Stimulated activated CD8-positive, alpha-beta memory T cell treated with anti-CD3 and anti-CD28 coated beads, Interleukin-15, amount 100 ng/mL, for 1 hour (primary cell): ENCODE measurements around the gene SLC25A26.
"Not testable (repeated sequence)": the region's sequence is repeated elsewhere in the genome, so short reads cannot be mapped to it uniquely, and the experiment has no call there.

Experiments used
- DNase-seq: peaks from one replicate; pipeline ENCODE4 v3.0.0-alpha.2; 2020; ENCODE audit warnings: low read depth

The SLC25A26 gene, protein sequence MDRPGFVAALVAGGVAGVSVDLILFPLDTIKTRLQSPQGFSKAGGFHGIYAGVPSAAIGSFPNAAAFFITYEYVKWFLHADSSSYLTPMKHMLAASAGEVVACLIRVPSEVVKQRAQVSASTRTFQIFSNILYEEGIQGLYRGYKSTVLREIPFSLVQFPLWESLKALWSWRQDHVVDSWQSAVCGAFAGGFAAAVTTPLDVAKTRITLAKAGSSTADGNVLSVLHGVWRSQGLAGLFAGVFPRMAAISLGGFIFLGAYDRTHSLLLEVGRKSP

GRCh38 chr3:66220602-66221377 lies at the start of gene SLC25A26:
SLC25A26 (plus strand) TSS chr3:66221001; CDS start chr3:66221095, 94 bp downstream.
- DNase-seq = peak; percentile 96

- no peak for DNase-seq
These were observed 48.4 kb upstream of the SLC25A26 start for GRCh38 chr3:66172394-66172793.

DNA sequence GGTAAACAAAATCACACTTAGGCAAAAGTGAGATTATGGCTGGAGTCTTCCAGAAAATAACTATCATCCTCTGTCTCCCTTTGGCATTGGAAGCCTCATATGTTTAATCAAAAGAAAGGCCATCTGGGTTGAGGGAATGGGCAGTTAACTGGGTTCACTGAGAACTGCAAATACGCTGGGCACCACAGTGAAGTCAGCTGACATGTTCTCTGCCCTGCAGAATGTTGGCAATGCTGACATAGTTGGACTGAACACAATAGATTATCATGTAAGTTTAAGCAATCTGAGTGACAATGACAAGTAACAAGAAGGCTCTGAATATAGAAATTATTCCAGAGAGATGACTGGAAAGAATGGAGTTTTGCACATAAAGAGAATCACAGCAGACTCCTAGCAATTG lies 43.8 kb upstream of the SLC25A26 start:
- DNase-seq = no peak

- DNase-seq = no peak
These were observed 42.6 kb upstream of the SLC25A26 start for GRCh38 chr3:66178206-66178605.

DNA sequence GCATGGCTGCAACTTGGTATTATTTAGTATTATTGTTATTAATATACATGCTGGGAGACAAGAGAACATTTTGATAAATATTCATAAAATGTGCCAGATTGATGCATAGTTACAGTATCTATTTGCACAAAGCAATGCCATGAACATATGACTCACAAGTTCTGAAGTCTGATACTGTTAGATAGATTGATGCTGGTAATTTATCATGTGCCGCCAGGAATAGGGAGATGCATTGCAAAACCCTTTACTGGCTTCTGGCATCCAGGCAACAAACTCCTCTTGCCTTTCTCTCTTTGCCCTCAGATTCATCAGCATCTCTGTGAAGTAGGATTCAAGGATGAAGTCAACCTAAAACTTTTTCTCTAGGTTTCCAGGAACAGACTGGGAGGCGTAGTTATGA lies 41.0 kb upstream of the SLC25A26 start:
- no peak for DNase-seq

DNA sequence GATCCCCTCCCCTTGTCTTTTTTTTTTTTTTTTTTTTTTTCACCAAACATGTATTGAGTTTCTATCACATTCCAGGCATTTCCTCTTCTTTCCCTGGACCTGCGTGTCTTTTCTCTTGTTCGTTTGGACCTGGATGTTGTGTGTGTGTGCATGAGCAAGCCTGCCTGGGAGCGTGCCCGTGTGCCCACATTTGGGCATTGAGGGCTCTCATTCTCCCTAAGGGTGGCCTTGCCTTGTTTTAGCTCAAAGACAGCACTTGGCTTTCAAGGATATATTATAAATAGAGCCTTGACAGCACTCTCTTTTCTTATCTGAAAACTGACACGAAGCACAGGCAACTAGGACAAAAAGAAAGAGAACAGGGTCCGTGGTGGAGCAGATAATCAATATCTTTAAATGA lies 39.0 kb upstream of the SLC25A26 start:
- no peak for DNase-seq

DNA sequence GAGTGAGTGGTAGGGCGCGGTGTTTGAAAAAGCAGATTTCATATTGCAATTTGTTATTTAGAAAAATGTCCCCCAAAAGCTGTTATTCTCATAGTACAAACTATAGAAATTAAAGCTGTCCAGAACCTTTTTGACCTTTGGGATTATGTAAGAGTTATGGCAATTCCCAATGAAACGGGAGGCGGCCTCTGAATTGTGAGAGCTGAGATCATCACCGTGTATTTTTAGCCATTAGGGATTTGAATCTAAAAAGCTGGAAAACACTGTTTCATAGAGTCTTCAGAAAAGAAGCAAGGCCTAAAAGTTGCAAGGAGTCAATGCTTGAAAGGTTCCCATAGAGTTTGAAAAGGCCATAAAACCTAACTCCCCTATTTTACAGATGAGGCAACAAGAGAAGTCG lies 38.6 kb upstream of the SLC25A26 start:
- DNase-seq = no peak

GRCh38 chr3:66186545-66186944 lies 34.3 kb upstream of the SLC25A26 start:
- no peak for DNase-seq

DNA sequence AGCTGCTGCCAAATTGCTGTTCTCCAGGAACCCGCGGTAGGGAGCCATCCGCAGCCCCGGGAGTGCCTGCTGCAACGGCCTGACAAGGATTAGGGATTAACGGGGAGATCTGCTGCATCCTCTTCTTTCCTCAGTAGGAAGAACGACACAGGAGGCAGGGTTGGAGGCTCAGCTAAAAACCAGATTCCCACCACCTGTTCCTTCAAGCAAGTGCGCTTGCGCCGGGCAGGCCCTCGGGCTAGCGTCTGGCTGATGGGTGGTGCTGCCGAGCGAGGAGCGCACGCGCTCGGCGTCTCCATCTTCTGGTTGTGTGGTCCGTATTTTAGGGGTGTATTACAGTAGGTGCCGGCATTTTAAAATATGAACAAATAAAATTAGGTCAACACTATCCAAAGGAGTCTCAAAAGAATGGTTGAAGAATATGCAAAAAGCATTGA lies 25.4 kb upstream of the SLC25A26 start:
- no peak for DNase-seq

DNA sequence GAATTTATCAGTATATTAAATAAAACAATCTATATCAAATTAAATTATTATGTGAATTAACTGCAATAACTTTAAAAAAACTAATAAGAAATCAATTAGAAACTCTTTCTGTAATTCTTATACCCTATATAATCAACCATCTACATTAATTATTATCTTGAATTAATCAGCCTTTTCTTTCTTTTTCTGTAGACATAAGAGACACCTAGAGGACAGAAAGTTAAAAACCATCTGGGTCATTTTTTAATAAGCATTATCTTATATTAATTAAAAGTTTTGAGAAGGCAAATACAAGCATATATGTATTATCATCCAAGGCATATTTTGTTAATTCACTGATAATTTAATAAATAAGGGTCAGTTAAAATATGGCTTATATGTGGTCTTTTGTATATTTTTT lies 24.2 kb upstream of the SLC25A26 start:
- no peak for DNase-seq

DNA sequence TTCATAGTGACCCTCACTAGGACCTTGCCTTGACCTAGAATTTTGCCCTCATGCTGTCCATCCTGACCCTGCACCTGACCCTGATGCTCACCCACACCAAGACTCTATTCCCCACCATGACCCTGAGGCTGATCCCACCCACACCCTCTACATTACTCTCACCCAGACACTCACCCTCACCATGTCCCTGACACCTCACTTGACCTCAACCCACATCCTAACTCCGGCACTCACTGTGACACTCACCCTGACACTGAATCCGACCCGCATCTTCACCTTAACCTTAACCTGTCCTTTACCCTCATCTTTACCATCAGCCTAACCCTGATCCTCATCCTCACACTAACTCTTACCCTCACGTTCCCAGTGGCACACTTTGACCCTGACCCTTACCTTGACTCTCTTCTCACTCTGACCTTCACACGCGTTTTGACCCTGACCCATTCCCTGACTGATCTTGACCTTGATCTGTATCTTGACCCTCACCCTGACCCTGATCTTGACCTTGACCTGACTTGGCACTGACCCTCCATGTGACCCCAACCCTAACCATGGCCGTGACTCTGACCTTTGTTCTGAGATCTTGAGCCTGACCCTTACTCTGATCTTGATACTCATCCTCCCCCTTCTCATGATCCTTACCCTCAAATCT lies 22.2 kb upstream of the SLC25A26 start:
- DNase-seq = no peak

- no peak for DNase-seq
These were observed 21.7 kb upstream of the SLC25A26 start for GRCh38 chr3:66199089-66199473.

DNA sequence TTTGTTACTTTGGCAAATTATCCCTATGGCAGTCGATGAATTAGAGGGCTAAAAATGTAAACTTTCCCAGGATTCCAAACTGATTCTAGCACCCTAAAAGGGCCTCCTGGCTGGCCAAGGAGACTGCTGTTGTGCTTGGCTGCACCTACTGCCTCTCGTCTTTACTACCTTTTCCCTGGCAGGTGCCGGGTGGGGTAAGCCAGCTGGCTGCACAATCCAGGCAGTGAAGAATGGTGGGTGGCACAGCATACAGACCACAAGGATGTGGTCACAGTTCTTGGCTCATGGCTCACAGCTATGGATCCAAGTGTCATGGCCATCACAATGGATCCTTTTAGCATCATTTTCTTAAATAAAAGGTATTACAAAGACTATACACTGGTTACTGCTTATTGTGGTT lies 20.7 kb upstream of the SLC25A26 start:
- no peak for DNase-seq

GRCh38 chr3:66200786-66201185 lies 20.0 kb upstream of the SLC25A26 start:
- no peak for DNase-seq

DNA sequence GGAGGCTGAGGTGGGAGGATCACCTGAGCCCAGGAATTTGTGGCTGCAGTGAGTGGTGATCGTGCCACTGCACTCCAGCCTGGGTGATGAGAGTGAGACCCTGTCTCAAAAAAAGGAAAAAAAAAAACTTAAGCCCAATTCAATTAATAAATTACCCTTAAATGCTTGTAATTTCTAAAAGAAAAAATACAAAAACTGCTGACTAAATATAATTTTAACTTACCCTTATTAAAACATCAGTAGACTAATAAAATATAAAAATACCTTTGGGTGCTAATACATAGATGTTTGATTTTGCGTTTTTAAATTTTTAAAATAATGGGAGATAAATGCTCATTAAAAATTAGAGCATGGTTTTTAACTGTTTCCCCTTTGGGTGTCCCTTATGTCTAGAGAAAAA lies 17.5 kb upstream of the SLC25A26 start:
- DNase-seq = no peak

- no peak for DNase-seq
These were observed 14.0 kb upstream of the SLC25A26 start for GRCh38 chr3:66206806-66207205.

- DNase-seq = no peak
These were observed 12.6 kb upstream of the SLC25A26 start for GRCh38 chr3:66208189-66208588.

DNA sequence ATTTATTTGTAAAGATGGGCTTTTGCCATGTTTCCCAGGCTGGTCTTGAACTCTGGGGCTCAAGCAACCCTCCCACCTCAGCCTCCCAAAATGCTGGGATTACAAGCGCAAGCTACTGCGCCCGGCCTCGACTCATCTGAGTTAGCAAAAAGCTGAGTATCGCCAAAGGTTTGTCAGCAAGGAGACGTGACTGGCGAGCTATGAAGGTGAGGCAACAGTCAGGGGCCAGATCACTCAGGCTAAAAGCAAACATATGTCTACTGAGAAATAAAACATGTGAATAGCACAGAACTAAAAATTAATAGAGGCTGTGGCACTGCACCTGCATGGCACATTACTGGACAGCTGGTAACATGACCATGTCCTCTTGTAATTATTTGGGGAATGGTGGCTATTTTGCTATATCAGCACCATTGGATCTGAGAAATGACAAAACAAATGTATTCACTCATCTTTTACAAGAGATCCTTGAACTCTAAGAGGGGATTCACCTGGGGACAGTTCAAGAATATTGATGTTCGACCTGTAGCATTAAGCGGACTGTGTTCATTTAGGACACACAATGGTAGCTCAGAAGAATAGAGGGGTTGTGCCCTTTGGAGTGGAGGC lies 10.0 kb upstream of the SLC25A26 start:
- no peak for DNase-seq

DNA sequence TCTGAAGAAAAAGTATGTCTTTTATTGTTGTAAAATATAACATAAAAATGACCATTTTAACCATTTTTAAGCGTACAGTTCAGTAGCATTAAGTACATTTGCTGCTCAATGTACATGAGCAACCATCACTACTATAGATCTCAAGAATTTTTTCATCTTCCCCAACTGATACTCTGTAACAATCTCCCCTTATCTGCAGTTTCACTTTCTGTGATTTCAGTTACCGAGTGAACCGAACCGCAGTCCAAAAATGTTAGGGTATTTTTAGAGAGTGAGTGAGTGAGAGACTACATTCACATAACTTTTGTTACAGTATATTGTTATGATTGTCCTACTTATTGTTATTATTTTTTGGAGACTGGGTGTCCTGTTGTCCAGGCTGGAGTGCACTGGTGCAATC lies 9.0 kb upstream of the SLC25A26 start:
- no peak for DNase-seq

DNA sequence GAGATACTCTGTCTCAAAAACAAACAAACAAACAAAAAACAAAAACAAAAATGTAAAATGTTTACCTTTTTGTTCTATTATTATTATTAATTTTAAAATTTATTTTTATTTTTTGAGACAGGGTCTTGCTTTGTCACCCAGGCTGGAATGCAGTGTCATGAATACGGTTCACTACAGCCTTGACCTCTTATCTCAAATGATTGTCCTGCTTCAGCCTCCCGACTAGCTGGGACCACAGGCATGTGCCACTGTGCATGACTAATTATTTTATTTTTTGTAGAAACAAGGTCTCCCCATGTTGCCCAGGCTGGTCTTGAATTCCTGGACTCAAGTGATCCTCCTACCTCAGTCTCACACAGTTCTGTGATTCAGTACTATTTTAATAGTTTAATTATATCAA lies 5.7 kb upstream of the SLC25A26 start:
- no peak for DNase-seq

GRCh38 chr3:66220066-66220465 lies 735 bp upstream of the SLC25A26 start:
- DNase-seq = no peak

- no peak for DNase-seq
These were observed 3.4 kb downstream of the SLC25A26 start for GRCh38 chr3:66224220-66224619.

GRCh38 chr3:66226093-66226492 lies 5.3 kb downstream of the SLC25A26 start:
- DNase-seq = not testable (repeated sequence)
